ENCODE data around the gene LRRC41.
A peak's percentile ranks its signal among the peaks of the same experiment; 100 is the strongest.

Gene LRRC41

GRCh38 chr1:46262508-46262907 is 40.9 kb downstream of the LRRC41 start:
- H3K27ac ChIP-seq, result no peak overlapping the region
- no peak overlapping the region for H3K4me3 ChIP-seq
- H3K36me3 ChIP-seq, result no peaks in the 10 kb centered on the region
- no peaks in the 10 kb centered on the region for H3K27me3 ChIP-seq
- no peak for DNase-seq
- intact Hi-C loops (cut with DNase I; ENCODE audit: low total_unique reads), result no loop called here
- H3K9me3 ChIP-seq, result no peaks in the 10 kb centered on the region
- TF ChIP-seq CTCF (IDR thresholded peaks at IDR 0.05), result no peak
- H3K4me1 ChIP-seq, result no peaks in the 10 kb centered on the region

GRCh38 chr1:46256523-46256922 is 46.9 kb downstream of the LRRC41 start:
- no peak for DNase-seq
- intact Hi-C loops (cut with DNase I; ENCODE audit: low total_unique reads), result no loop called here
- Histone ChIP-seq H3K27ac (no peak overlapping the region), H3K4me3 (no peak overlapping the region), H3K27me3 (no peaks in the 10 kb centered on the region), H3K36me3 (no peaks in the 10 kb centered on the region), H3K4me1 (no peaks in the 10 kb centered on the region), H3K9me3 (no peaks in the 10 kb centered on the region)
- no peak for TF ChIP-seq CTCF (IDR thresholded peaks at IDR 0.05)

GRCh38 chr1:46254668-46255067 is 48.7 kb downstream of the LRRC41 start:
- intact Hi-C loops (cut with DNase I; ENCODE audit: low total_unique reads), result no loop called here

GRCh38 chr1:46248122-46248920 is 55.1 kb downstream of the LRRC41 start:
- DNase-seq, result peak in 1 of 2 donors; percentile 30
- H3K4me1 ChIP-seq, result peaks cover 0 to 15% (median 12%) of the 10 kb centered on the region in 4 donors
- TF ChIP-seq CTCF (IDR thresholded peaks at IDR 0.05), result no peak
- intact Hi-C loops (cut with DNase I; ENCODE audit: low total_unique reads), result loop anchor here (5.0 to 10.0 kb wide), 2 partner anchors 54 to 96 kb away; partner anchors contain the start of genes LRRC41, NSUN4 and UQCRH
- no peaks in the 10 kb centered on the region for H3K27me3 ChIP-seq
- H3K4me3 ChIP-seq, result peak overlapping the region; percentile 58 to 74
- no peaks in the 10 kb centered on the region for H3K36me3 ChIP-seq
- no peaks in the 10 kb centered on the region for H3K9me3 ChIP-seq
- H3K27ac ChIP-seq, result no peak overlapping the region

More at GRCh38 chr1:46254668-46255067, 48.7 kb downstream of the LRRC41 start:
- H3K27ac ChIP-seq, result no peak overlapping the region
- H3K9me3 ChIP-seq, result no peaks in the 10 kb centered on the region
- H3K4me1 ChIP-seq, result no peaks in the 10 kb centered on the region
- no peak for DNase-seq
- TF ChIP-seq CTCF (IDR thresholded peaks at IDR 0.05), result no peak
- no peaks in the 10 kb centered on the region for H3K27me3 ChIP-seq
- H3K4me3 ChIP-seq, result no peak overlapping the region
- no peaks in the 10 kb centered on the region for H3K36me3 ChIP-seq

- intact Hi-C loops (cut with DNase I; ENCODE audit: low total_unique reads), result loop anchor here (5.0 to 10.0 kb wide), 2 partner anchors 55 to 97 kb away; partner anchors contain the start of genes LRRC41, NSUN4 and UQCRH
- DNase-seq, result peak; percentile 98
- TF ChIP-seq CTCF (IDR thresholded peaks at IDR 0.05), result no peak
- Histone ChIP-seq H3K4me1 (peaks cover 0 to 15% (median 12%) of the 10 kb centered on the region in 4 donors), H3K9me3 (no peaks in the 10 kb centered on the region), H3K36me3 (no peaks in the 10 kb centered on the region), H3K4me3 (peak within 1 kb of the TSS; percentile 58 to 74), H3K27me3 (no peaks in the 10 kb centered on the region), H3K27ac (peak within 1 kb of the TSS; percentile 45 to 61)
Observed at GRCh38 chr1:46247436-46248121, 55.8 kb downstream of the LRRC41 start, which contains the start of gene RAD54L. Gene RAD54L (plus strand): TSS chr1:46247763. CDS start chr1:46248406, 643 bp downstream.

Data from tibial artery (tissue), 4 donors.